Right atrium auricular region (tissue), 2 donors: Measurements from ENCODE around the gene HLX. TPM values are rescaled to one million over a fixed set of nuclear protein-coding genes. Genes with fewer than 3 reads are reported as not detected.

Experiments
- DNase-seq: peaks from one replicate; pipeline ENCODE4 v3.0.0-alpha.2; 2019; ENCODE audit warnings: low spot score
- H3K27ac ChIP-seq, 2 donors: fragments of 200-600 bp; sonication (generic); 1 replicate in 1 of 2; 2 replicates in 1 of 2; pipeline ENCODE4 v1.5.1; 2016 to 2019
- H3K27me3 ChIP-seq, 2 donors: fragments of 200-600 bp; sonication (generic); one replicate each; pipeline versions ENCODE4 v1.5.1 to v1.6.0; 2017 to 2019
- H3K36me3 ChIP-seq: fragments of 200-600 bp; sonication (generic); one replicate; pipeline ENCODE4 v1.5.1; 2016
- H3K4me1 ChIP-seq, 2 donors: fragments of 200-600 bp; sonication (generic); one replicate each; pipeline versions ENCODE4 v1.5.1 to v1.6.0; 2017 to 2019
- H3K4me3 ChIP-seq, 2 donors: fragments of 200-600 bp; sonication (generic); 1 replicate in 1 of 2; 2 replicates in 1 of 2; pipeline ENCODE4 v1.5.1; 2017 to 2019; ENCODE audit warnings: mild to moderate bottlenecking in 1 of 2, moderate library complexity in 1 of 2
- H3K9me3 ChIP-seq, 2 donors: fragments of 200-600 bp; sonication (generic); one replicate each; pipeline ENCODE4 v1.5.1; 2019
- CTCF ChIP-seq, 2 donors: fragments of 200-600 bp; sonication (generic); IDR thresholded peaks; one replicate each; pipeline ENCODE4 v1.5.1; 2019; ENCODE audit warnings: antibody characterized with exemption in 2 of 2
- total RNA-seq, 2 donors: library from RNA; depleted of rRNA; stranded (reverse); fragments of >200 nt; gene quantifications; one replicate each; pipeline ENCODE4 v1.1.0, GENCODE V29; 2016

HLX gene
- total RNA-seq, 2 donors from 2014 or later: 5.5 to 6.2 TPM

GRCh38 chr1:220925707-220926106, 46.5 kb downstream of the HLX start:
- H3K4me1 ChIP-seq: no peaks in the 10 kb centered on the region
- DNase-seq: no peak
- no peaks in the 10 kb centered on the region for H3K27me3 ChIP-seq
- H3K4me3 ChIP-seq: no peak overlapping the region
- no peaks in the 10 kb centered on the region for H3K36me3 ChIP-seq
- TF ChIP-seq CTCF (IDR thresholded peaks at IDR 0.05): no peak
- H3K9me3 ChIP-seq: no peaks in the 10 kb centered on the region
- no peak overlapping the region for H3K27ac ChIP-seq

- H3K4me3 ChIP-seq: no peak overlapping the region
- no peaks in the 10 kb centered on the region for H3K36me3 ChIP-seq
- no peaks in the 10 kb centered on the region for H3K27me3 ChIP-seq
- no peaks in the 10 kb centered on the region for H3K9me3 ChIP-seq
- no peaks in the 10 kb centered on the region for H3K4me1 ChIP-seq
- TF ChIP-seq CTCF (IDR thresholded peaks at IDR 0.05): no peak
- H3K27ac ChIP-seq: no peak overlapping the region
- DNase-seq: no peak
Observed at GRCh38 chr1:220926146-220926545, 46.9 kb downstream of the HLX start.

DNA sequence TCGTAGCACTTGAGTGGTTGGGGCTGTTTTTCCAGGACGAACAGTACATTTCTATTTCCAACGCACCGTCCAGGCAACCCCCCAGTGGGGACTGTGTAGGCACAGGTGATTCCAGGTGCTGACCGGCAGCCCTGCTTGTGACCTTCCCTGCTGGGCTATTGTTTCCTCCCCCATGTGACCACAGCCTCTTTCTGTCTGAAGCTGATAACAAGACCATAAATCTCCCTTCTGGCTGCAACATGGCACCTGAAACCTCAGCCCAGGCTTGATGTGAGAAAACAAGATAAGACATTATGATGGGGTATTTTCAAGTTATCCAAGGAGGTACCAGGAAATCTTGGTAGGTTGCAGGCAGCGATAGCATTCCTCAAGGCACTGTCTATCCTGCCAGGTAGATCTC, 48.2 kb downstream of the HLX start:
- no peak overlapping the region for H3K4me3 ChIP-seq
- DNase-seq: no peak
- H3K4me1 ChIP-seq: no peaks in the 10 kb centered on the region
- H3K36me3 ChIP-seq: no peaks in the 10 kb centered on the region
- H3K9me3 ChIP-seq: no peaks in the 10 kb centered on the region
- no peaks in the 10 kb centered on the region for H3K27me3 ChIP-seq
- TF ChIP-seq CTCF (IDR thresholded peaks at IDR 0.05): no peak
- no peak overlapping the region for H3K27ac ChIP-seq

GRCh38 chr1:220928320-220928719, 49.1 kb downstream of the HLX start:
- no peak for DNase-seq
- Histone ChIP-seq H3K4me1 (no peaks in the 10 kb centered on the region), H3K4me3 (no peak overlapping the region), H3K9me3 (no peaks in the 10 kb centered on the region), H3K27ac (no peak overlapping the region), H3K27me3 (no peaks in the 10 kb centered on the region), H3K36me3 (no peaks in the 10 kb centered on the region)
- no peak for TF ChIP-seq CTCF (IDR thresholded peaks at IDR 0.05)

- Histone ChIP-seq H3K27me3 (no peaks in the 10 kb centered on the region), H3K36me3 (no peaks in the 10 kb centered on the region), H3K4me1 (no peaks in the 10 kb centered on the region), H3K4me3 (no peak overlapping the region), H3K9me3 (no peaks in the 10 kb centered on the region), H3K27ac (no peak overlapping the region)
- DNase-seq: no peak
- no peak for TF ChIP-seq CTCF (IDR thresholded peaks at IDR 0.05)
Observed at GRCh38 chr1:220928725-220929300, 49.6 kb downstream of the HLX start.

DNA sequence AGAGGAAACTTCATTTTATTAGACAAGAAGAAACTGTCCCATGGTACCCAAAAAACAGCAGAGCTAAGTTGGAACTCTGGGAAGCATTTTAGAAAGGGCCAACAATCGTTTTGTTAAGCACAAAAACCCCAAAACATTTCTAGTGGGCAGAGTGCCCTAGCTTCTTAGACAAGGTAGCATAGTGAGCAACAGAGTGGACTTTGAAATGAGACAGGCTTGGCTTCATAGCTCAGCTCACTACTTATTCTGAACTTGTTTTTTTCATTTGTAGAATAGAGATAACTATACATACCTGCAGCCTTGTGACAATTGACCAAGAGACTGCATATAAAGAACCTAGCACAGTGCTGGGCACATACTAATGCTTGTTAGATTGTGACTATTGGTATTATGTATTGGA, 50.1 kb downstream of the HLX start:
- no peaks in the 10 kb centered on the region for H3K36me3 ChIP-seq
- DNase-seq: no peak
- no peak overlapping the region for H3K27ac ChIP-seq
- TF ChIP-seq CTCF (IDR thresholded peaks at IDR 0.05): no peak
- no peak overlapping the region for H3K4me3 ChIP-seq
- H3K4me1 ChIP-seq: no peaks in the 10 kb centered on the region
- H3K9me3 ChIP-seq: no peaks in the 10 kb centered on the region
- no peaks in the 10 kb centered on the region for H3K27me3 ChIP-seq
